Stimulated activated CD4-positive, alpha-beta T cell treated with anti-CD3 and anti-CD28 coated beads, Interleukin-2, amount 100 ng/mL, for 4 hours (primary cell): ENCODE measurements around the gene THAP3.
"Not testable (repeated sequence)": the region's sequence is repeated elsewhere in the genome, so short reads cannot be mapped to it uniquely, and the experiment has no call there.

ENCODE experiments used
- DNase-seq: peaks from one replicate; pipeline ENCODE4 v3.0.0-alpha.2; 2020; ENCODE audit warnings: low read depth

THAP3 gene

DNA sequence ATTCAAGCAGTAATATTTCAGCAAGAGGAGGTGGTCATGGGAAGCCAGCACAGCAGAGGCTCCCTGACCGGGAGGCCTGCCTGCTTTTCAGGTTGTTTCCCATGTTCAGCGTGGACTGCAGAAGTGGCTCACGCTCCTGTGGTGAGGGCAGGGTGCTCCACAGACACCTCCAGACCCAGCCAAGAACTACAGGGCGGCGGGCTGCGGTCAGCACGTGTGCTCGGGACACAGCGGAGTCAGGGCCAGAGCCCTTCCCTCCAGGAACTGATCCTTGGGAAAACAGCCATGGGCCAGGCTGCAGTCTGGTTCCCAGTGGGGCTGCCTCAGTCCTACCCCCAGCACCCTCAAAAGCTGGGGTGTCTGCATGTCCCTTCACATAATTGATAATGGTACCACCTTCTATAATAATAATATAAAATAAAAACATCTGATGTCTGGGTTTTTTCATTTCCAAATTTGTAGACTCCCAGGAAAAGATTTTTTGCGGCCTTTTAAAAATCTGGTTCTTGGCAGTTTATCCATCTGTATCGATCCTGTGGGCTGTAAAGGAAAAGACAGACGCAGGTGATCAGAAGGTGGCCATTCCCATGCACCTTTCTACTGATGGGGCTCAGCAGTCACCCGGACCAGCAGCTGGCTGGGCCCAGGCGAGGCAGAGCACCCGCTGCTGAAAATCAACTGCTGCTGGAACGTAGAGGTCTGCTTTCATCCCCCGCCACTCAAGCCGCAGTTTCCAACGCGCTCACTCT lies 10.7 kb downstream of the THAP3 start:
- DNase-seq, result no peak

DNA sequence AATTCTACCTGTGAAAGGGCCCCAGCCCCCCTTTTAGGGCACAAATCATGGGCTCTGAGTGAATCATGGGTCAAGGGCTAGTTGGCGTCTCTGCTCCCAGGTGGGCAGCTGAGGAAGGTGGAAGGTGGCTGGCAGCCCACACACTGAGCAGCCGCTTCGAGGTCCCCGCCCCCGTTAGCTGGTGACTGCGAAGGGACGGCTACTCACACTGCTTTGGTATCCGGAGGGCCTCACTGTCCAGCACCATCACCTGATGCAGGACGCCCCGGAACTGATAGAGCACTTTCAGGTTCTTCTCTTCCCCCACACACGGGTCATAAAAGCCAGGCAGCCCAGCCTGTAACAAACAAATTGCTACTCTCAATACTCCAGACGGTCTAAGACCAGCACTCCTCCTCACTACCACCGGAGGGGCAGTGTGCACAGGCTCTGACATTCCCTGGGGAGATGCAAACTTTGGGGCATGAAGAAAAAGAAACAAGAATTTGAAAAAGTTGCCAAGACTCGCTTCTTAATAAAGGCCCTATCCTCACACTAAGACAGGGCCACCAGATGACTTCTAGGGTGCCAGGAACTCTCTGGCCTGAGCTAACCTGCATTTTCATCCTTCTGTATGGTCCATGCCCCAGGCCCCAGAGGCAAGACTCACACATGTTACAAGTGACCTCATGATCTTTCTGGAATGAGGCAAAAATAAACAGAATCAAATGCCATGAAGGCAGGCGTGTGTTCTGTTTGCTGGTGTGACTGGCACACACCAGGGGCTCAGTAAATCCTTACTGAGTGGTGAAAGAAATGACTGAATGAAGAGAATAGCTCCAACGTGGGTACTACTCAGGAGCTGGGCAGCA lies 11.5 kb downstream of the THAP3 start:
- no peak for DNase-seq

DNA sequence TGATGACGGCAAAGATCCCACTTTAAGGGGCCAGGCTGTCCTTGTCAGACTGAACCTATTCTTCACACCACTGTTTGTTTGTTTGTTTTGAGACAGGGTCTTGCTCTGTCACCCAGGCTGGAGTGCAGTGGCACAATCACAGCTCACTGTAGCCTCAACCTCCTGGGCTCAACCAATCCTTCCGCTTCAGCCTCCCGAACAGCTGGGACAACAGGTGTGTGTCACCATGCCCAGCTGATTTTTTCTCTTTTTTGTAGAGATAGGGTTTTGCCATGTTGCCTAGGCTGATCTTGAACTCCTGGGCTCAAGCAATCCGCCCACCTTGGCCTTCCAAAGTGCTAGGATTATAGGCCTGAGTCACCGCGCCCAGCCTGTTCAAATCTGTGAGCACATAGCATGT lies 12.1 kb downstream of the THAP3 start:
- not testable (repeated sequence) for DNase-seq

DNA sequence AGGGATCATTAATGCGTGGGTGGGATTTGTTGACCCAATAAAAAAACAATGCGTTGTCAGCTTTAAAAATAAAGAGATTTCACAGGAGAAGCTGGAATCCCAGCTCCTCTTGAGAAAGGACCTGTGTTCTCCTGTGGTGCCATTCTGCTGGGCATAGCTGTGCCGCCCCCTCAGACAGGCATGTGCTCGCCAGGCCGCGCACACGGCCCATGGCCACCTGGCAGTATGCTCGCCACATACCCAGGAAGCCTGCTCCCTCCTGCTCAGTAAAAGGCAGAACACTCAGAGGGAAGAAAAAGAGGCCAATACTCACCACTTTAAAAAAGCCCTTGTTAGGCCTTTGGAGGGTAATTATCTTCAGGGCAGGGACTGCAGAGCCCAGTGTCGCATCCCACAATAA lies 13.1 kb downstream of the THAP3 start:
- DNase-seq, result no peak

DNA sequence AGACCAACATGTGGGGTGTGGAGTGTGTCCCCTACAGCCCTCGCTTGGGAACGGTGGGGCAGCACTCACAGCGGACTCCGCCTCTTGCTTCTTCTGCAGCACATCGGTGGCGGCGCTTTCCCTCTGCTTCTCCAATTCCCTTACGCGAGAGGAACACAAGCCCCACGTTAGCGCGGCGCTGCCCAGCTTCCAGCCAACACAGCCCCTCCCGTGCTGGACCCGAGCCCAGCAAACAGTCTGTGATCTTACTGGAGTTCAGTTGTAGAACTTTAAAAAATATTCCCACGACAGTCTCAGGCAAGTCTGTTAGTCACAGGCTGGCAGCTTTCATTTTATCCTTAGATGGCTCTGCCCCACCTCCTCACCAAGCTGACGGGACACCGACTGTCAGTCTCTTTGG lies 13.6 kb downstream of the THAP3 start:
- DNase-seq, result no peak

DNA sequence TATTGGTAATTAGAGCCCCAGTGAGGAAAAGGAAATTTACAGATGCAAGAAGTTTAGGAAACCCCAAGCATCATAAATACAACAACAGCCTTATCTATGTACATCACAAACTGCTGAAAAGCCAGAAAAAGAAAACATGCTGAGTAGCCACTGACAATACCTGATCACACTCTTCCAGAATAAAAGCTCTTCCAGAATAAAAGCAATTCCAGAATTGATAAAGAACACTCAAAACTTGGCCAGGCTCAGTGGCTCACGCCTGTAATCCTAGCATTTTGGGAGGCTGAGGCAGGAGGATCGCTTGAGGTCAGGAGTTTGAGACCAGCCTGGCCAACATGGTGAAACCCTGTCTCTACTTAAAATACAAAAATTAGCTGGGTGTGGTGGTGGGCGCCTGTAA lies 16.2 kb downstream of the THAP3 start:
- DNase-seq, result not testable (repeated sequence)

DNA sequence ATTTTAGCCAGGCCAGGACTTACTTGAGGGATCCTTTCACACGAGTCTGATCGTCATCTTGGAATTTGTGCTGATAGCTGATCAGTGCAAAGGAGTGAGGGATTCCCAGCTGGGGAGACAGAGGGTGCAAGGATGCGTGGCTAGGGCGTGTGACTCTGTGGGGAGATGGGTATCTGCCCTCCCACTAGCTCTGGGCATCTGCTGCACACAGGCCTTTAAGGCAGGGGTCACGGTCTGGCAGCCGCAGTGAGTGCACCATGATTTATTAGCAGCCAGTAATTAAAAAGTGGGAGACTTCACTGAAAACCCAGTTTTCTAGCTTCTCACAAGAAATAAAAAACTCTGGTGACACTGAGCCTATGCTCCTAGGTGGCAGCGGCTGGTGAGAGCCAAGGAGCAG lies 20.4 kb downstream of the THAP3 start:
- no peak for DNase-seq

DNA sequence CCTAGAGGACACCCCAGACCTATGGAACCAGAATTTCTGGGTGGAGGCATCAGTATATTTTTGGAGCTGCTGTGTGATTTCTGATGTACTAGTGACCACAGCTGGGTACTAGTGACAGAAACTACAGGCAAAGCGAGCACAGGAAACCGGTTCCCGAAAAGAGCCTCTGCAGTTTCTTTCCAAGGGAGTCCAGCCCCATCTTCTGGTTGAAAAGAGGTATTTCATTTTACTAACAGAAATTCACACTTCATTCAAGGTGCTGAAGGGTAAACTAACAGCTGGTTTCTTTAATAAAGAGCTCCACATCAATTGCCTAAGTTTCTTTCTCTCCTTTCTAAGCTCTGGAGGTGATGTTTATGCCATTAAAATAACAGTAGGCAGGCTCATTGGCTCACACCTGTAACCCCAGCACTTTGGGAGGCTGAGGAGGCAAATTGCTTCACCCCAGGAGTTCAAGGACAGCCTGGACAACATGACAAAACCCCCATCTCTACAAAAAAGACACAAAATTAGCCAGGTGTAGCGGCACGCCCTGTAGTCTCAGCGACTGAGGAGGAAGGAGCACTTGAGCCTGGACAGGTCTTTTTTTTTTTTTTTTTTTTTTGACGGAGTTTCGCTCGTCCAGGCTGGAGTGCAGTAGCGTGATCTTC lies 22.0 kb downstream of the THAP3 start:
- DNase-seq, result peak; percentile 13

DNA sequence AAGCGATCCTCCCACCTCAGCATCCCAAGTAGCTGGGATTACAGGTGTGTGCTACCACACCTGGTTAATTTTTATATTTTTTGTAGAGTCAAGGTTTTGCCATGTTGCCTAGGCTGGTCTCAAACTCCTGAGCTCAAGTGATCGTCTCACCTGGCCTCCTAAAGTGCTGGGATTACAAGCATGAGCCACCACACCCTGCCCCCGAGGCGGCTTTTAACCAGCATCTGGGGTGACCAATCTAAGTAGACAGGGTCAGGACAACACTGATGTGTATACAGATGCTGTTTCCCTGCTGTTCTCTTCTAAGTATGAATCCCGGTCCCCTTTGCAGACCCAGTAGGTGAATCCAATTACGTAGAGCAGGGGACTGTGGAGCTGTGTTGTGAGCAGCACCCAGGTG lies 23.9 kb downstream of the THAP3 start:
- no peak for DNase-seq

DNA sequence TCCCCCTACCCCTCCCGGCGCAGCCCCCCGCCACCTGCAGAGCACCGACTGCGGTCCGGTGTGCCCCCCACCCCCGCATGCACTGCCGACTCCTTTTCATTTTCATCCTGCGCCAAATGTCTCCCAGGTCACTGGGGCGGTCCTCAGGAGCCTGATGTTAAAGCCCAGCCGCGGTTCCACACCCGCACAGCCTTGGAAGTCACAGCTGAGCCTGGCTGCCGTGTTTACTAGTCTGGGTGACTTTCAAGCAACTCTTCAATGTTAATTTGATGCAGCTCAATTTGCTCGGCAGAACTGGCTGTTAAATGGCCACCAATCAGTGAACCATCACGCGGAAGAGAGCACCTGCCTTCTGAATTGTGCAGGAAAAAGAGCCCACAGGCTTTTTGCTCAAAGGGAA lies 27.2 kb downstream of the THAP3 start:
- DNase-seq, result no peak

DNA sequence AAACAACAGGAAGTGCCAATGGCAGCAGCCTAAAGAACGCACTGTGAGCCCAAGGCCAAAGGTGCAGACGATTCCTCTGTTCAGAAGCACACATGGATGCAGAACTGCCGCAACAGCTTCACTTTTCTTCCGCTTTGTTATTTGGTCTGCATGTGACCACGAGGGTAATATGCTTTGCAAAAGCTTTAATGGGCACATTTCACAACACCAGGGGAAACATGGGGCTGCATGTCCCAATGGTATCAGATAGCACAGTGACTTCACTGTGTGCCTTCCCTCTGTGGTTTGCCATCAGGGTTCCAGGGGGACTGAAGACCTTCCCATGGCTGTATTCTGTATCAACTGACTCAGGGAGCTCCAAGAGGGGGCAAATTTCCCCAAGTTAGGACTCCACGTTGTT lies 28.3 kb downstream of the THAP3 start:
- DNase-seq, result no peak

DNA sequence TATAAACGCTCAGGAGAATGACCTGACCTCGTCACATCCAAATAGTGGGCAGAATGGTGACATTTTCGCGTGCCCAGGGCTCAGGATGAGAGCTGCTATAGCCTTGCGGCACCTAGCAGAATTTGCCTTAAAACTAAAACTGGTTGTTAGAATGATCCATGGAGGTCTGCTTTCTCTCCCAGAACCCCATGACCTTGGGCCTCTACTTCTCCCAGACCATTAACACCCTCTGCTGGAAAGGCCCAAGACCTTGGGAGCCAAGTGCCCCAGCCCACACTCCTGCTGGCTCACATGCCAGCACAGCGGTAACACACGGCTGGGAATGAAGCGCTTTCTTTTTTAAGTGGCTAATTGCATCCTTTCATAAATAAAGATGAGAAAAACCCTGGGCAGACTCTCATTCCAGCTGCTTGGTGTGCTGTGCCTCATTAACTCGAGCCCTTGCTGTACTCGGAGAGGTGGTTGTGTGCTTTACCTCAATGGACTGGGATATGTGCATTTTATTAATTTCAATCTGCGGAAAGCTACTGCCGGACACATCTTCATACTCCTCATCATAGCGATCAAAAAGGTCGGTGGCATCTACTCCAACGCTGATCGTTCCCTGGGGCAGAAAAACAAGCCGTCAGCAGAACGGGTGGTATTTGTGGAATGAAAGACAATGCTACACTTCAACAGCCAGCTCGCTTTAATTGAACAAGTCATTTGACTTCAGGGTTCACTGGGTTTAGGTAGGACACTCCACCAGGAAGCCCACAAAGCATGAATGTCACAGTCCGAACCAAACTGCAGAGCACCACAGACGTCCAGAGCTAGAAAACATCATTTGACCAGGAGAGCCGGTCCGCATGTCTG lies 29.0 kb downstream of the THAP3 start:
- DNase-seq, result no peak

DNA sequence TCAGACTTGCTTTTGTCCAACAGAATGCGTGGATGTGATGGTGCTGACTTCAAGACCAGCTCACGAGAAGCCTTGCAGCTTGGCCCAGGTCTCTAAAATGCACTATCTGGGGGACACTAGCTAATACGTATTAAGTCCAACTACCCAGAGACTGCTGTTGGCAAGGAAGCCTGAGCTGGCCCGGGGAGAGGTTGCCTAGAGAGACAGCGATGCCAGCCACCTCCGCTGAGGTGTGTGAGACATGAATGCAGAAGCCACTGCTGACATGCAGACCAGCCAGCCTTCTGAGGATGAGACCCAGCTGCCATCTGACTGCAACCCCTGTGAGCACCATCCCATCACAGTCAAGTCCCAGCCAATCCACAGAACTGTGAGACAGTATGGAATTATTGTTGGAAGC lies 32.5 kb downstream of the THAP3 start:
- no peak for DNase-seq

DNA sequence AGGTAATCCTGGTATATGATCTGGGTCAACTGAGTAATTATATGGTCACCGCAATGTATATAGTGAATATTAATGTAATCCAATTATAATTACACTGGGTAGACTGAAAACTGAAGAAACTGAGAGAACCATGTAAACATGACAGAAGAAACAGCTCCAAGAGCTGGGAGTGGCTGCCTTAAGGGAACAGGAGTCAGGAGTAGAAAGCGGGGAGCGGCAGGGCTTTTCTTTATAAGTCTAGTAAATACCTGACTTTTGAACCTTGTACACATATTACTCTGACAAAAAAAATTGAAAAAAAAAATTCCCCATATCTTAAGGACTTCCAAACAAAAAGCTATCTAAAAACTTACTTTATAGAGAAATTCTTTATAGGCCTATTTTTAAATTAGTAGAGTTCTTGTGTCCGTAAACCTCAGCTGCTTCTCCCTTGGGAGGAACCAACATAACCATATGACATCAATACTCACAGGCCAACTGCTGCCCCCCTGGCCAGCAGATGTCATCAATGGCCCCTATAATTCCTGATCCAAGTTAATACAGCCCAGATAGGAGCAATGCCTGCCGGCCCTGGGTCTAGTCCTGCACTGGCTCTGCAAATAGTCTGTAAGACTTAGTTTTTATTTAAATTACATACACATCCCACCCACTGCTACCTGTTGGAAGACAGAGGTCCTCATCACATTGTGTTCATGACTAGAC lies 33.8 kb downstream of the THAP3 start:
- DNase-seq, result no peak

DNA sequence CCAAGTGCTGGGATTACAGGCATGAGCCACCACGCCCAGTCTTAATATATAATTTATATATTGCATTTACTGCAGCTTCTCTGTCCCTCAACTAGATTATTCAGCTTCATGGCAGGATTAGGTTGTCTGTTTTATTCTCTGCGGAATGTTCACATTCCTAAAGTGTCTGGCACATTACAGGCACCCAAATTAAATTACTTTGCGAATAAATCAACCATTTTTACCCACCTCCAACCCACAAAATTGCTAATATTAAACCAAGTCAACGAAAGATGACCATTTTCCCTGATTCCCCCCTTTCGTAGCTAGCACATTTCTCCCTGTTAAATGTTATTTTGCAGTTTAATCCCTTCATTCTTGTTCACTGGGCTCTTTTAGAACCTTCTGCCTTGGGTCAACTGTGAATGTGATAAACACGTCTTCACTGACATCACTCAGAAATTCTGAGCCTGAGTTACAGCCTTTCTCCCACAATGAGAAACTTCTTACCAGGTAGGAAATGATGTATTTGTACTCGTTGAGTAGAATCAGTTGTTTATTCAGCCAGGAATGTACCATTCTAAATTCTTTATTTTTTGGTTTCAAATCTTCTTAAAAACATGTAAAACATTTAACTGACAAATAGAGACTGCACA lies 35.9 kb downstream of the THAP3 start:
- no peak for DNase-seq

DNA sequence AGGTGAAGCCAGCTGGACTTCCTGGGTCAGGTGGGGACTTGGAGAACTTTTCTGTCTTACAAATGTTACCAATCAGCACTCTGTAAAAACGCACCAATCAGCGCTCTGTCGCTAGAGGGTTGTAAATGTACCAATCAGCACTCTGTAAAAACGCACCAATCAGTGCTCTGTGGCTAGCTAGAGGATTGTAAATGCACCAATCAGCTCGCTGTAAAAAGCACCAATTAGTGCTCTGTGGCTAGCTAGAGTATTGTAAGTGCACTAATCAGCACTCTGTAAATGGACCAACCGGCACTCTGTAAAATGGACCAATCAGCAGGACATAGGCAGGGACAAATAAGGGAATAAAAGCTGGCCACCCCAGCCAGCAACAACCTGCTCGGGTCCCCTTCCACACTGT lies 37.8 kb downstream of the THAP3 start:
- not testable (repeated sequence) for DNase-seq

DNA sequence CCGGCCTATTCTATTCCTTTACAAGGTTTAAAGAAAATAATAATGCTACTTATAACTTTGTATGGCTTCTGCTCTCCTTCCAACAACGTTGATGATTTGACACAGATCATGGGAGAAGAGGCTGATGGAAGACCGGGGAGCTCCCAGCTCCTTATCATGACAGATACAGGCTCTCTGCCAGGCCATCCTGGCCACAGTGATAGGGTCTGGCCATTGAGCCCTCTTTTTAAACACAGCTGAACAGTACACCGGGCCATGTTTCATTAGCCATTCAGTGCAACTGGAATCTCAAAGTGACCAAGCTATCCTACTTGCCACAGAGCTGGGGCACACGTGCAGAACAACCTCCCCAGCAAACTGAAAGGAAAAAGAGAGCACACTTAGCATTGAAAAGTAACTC lies 42.0 kb downstream of the THAP3 start:
- no peak for DNase-seq

DNA sequence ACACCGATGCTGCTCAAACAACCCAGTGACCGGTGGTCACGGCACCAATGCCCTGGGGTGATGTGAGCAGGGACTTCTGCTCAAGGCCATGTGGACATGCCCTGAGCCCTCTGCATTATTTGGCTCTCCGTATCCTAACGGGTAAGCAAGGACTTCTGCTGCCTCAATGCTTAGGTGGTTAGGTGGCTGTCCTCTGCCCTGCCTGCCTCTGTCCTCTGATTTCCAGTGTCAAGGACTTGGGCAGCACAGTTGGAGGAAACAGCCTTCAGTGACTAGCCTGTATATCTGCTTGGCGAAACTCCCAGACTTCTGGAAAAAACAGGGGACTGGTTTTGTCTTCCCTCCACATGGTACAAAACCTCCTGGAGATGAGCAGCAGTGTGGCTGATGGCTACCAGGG lies 42.5 kb downstream of the THAP3 start:
- DNase-seq, result no peak

DNA sequence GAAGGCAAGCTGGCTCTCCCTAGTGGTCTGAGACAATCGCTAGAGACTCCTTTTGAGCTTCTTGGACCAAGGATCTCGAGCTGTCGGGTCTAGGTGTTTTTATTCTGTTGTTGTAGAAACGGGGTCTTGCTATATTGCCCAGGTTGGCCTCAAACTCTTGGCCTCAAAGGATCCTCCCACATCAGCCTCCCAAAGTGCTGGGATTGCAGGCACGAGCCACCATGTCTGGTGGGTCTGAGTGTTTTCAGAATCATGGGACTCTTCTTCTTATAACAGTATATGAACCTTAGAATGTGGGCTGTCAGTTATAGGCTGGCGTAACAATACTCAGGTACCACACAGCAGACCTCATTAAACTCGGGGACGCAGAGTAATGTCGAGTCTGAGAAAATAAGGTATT lies 43.8 kb downstream of the THAP3 start:
- DNase-seq, result no peak

DNA sequence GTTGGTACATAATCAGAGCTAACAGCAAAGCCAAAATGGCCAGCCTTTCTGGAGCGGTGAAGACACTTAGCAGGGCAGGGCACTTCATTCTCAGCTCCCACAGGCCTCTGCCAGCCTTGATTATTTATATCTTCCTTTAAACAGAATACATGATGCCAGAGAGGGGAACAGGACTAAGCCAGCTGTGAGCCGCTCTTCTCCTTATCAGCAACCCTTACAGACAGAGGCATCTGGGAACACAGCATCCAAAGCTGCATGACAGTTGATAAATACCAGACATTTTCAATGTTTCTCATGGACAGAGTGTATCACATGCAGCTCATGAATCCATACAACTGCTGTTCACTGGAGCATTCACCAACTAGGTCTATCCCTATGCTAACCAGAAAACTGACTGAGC lies 47.9 kb downstream of the THAP3 start:
- no peak for DNase-seq

DNA sequence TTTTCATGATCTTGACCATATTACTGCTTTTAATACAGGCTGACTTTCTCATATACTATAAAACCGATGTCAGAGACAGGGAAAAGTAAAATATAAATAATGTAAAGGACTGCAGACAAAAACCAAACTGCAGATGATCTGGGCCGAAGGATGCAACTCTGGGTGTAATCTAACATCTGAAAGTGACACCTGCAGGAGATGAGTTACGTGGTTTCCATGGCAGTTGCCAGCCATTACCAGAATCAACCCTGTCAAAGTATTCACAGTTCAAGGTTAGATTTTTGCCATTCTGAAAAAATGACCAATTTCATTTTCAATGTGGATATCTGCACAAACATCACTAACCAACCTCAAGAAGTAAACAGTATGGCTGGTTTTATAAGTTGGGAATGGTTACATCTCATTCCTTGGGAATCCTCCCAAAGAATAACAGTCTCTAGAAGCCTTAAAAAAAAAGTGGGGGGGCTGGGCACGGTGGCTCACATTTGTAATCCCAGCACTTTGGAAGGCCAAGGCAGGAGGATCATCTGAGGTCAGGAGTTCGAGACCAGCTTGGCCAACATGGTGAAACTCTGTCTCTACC lies 49.2 kb downstream of the THAP3 start:
- DNase-seq, result no peak
